ENCODE measurements around the gene NDE1.
"Not testable (repeated sequence)": the region's sequence is repeated elsewhere in the genome, so short reads cannot be mapped to it uniquely, and the experiment has no call there.

Gene NDE1

DNA sequence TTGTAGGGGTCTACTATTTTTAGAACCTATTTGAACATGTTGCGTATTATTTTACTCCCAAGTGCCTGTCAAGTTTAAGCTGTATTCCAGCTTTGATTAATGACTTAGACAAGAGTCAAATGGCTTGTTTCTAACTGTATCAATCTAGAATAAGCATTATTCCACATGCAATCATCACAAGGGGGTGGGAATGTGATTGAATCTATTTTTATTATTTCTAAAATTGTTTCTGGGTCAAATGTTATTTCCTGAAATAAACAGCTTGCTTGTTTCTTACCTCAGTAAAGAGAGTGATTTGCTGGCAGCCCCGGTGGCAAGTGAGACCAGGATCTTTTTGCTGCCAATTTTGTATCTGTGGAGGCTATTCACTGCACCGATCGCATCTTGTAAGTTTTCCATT is 28.6 kb upstream of the NDE1 start:
- DNase-seq: no peak

DNA sequence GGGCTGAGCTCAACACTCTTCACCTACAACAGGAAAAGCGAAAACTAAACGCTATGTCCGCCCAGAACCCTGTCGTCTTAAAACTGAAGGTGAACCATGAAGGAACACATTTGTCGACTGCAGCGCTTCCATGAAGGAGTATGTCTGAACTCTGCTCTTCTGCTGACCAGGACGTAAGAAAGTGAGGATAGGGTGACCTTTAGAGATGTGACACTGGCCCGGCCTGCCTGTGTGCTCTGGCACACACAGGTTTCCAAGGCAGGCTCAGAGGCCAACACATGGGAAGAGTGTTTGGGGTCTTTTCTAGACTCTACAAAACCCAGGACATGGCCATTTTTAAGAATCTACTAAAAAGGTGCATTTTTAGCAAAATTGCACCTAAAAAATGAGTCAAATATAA is 28.2 kb upstream of the NDE1 start:
- no peak for DNase-seq

DNA sequence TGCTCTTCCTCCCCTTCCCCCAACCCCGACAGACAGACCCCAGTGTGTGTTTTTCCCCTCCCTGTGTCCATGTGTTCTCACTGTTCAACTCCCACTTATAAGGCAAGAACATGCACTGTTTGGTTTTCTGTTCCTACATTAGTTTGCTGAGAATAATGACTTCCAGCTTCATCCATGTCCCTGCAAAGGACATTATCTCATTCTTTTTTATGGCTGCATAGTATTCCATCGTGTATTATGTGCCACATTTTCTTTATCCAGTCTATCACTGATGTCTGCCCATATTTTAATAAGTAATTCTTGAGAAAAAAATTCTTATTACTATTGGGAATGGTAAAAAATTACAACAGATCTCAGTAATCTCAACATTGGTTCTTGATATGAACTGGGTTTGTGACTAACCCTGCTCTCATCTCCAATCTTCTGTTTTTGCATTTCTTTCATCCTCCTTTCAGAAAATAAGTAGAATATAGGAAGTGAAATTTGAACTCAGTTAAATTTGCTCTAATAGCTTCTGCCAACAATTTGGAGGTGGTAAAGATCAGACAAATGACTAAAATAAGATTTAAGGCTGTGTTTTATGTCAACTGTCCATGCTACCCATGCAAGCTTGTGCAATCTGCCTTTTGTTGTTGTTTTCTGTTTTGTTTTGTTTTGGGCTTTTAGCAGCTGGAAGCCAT is 18.2 kb upstream of the NDE1 start:
- no peak for DNase-seq

DNA sequence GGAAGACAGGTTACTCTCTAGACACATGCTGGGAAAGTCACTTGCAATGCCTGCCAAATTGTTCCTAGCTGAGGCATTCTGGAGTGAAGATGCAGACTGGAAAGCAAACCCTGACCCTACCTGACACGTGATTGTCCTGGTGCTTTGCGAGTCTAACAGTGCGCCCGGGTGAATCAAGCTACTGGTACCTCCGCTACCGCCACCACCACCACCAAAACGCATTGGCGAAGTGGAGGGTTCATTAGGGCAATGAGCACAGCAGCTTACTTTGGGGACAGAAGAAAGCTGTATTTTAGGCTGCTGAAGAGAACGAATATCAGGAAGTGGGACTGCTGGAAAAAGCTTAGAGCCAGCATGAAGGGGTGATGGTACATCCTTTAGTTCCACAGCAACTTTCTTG is 14.1 kb upstream of the NDE1 start:
- no peak for DNase-seq

DNA sequence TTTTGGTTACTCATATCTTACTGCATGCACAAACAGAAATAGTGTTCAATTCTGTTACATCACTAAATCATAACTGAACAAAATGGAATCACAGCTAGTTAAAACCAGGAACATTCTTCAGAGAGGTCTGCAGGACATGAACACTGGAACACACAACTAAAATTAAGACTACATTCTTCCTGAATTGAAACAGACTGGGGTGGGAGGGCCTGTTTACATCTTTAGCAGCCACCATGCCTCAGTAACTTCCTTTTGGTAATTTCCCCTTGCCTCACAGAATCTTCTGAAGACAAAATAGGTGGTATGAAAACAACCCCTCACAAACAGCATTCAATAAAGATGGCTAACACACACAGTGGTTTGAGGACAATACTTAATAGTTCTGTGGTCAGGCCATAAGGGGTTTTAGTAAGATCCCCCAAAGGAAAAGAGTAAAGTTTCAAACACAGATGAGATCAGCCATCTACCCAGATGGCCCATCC is 13.6 kb upstream of the NDE1 start:
- DNase-seq: no peak

DNA sequence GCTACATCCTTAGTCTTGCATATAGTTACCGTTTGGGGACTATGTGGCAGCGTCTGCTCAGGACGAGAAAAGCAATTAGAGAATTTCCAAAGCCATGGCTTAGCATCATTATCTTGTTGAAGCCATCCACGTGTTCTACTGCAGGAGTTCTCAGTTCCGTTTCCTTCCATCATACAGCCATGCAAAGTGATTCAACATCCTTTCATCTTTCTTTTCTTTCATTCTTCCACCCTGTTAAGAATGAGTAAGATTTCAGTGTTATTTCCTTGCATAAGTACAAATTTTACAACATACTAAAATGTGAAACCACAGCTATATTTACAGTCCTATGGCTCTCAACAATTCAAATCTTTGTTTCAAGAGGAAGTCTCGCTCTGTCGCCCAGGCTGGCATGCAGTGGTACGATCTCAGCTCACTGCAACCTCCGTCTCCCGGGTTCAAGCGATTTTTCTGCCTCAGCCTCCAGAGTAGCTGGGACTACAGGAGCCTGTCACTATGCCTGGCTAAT is 10.9 kb upstream of the NDE1 start:
- no peak for DNase-seq

DNA sequence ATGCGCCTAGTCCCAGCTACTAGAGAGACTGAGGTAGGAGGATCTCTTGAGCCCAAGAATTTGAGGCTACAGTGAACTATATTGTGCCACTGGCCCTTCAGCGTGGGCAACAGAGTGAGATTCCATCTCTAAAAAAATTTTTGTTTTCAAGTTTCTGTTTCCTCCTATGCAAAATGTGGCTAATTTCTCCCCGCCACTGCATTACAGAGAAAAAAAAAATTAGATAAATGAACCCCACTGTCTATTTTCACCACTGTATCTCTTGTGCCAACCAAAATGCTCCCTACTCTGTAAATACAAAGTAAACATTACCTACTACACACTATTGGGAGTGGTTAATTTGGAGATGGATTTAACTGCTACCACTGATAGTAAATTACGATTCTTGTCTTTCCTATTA is 9.1 kb upstream of the NDE1 start:
- DNase-seq: no peak

DNA sequence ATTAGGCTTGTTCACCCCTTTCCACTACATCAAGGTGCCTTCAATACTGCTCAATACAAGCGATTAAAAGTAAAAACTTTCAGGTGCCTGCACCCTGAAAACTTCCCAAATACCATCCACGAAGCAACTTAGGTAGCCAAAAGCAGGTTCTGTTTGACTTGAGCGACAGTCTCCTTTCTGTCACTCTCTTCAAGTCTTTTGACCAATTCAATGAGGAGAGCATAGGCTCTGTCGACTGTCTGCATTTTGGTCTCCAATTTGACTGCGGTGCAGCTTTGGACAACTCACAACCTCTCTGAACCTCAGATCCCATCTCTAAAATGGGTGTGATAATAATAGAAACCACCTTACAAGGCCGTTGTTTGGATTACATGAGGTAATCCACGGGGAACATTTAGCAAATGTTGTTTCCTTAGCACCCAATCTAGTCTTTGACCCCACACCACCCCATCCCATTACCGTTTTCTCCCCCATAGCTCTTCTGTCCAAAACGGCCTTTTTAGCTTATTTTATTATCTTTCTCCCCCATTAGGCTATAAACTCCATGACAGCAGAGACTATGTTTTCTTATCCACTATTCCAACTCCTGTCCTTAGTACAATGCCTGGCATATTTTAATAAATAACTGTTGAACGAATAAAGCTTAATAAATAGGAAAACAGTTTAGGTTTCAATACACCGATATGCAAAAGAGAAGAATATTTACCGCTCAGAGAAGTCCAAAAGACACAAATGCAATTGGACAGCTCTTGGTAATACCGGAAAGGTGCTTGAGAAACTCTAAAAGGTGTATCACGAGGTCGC is 8.1 kb upstream of the NDE1 start:
- no peak for DNase-seq

DNA sequence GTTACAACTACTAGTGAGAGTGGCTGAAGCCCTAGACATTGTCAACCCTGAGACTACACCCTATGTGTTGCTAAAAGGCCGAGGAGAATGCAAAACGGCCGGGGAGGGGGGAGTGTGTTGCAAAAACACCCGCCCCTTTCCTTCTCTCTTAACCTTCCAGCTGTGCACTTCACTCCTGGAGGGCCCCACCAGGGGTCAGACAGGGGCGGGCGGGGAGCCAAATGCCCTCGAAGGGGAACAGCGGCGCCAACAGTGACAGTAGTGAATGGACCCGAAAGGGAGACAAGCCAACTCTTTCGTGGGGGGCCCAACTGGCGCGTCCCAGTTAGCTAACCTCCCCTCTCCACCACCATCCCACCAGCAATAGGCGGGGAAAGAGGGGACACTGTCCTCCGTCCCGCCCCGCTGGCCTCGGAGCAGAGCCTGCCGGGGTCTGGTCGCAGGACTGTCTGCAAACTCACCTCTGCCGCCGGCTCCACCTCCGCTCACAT is 7.4 kb upstream of the NDE1 start:
- DNase-seq: peak; percentile 53

DNA sequence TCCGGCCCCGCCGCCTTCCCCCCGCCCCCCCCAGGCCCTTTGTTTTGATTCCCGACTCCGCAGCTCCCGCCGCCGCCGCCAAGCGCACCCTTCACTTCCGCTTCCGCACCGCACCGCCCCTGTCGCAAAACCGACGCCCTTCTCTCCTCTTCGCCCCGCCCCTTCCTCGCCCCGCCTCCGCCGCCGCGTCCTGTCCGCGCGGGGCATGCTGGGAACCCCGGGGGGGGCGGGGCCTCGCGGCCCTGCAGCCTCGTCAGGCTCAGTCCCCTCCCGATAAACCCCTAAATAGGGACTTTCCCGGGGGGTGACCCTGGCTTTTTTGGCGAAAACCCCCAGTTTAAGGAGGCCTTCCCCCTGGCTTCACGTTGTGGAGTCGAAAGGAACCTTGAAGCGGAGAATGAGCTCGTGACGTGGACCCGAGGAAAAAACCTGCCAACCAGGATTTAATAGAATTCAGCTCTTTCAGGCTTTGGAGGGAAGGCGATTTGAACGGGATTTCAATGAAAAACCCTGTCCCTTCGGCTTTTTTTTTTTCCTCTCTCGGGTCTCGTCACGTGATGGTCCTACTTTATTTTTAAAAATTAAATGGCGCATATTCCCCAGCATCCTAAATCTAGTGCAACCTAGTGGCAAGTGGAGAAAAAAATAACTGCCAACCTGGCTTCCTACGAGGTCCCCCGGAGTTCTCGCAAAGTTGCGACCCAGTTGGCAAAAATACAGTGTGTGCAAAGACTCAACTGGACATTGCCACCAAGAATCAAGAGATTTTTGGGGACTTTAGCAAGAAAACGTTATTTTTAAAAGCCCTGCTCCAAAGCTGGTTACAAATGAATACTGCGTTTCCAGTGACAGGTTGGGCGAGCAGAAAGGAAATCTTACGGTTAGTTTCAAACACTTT is 6.7 kb upstream of the NDE1 start, which contains the start of gene MARF1:
MARF1 (minus strand) TSS at position 107 of the 898 bp plus-strand sequence. CDS start 3,921 bp downstream, outside the sequence.
- peak; percentile 95 for DNase-seq

DNA sequence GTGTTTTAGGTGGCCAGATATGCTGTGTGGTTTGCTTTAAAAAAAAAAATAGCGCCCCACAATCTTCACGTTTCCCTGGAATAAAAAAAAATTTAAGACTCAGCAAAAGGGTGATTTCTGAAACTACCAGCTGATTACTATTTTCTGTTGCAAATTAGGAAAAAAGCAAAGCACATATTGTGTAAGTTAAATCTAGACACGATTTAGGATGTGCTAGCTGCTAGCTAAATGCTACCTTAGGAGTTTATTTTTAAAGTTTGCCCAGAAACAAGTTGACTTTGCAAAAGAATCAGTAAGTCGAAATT is 6.1 kb upstream of the NDE1 start:
- no peak for DNase-seq

DNA sequence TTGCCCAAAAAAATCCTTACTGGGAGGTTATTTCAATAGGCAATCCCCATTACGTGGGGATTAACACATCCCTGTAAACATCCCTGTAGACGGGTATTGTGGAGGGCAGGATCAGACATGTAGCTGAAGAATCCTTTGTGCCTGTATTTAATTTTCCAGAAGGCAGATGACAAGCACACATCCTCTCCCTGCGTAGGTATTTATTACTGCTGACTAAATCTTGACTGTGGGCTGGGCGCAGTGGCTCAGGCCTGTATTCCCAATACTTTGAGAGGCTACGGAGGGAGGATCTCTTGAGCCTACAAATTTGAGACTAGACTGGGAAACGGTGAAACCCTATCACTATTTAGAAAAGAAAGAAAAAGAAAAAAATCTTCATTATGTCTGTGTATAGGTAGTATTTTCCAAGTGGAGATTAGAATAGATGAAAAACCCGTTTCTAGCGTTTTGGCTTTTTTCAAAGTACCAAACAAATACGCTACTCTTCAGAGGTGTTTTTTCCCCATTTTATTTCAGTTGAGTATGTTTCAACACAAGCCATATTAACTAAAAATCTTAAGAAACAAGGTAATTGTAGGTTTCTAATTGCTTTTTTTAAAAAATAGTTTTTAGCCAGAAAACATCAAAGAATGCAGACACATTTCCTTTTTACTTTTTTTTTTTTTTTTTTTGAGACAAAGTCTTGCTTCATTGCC is 5.6 kb upstream of the NDE1 start:
- peak; percentile 62 for DNase-seq

DNA sequence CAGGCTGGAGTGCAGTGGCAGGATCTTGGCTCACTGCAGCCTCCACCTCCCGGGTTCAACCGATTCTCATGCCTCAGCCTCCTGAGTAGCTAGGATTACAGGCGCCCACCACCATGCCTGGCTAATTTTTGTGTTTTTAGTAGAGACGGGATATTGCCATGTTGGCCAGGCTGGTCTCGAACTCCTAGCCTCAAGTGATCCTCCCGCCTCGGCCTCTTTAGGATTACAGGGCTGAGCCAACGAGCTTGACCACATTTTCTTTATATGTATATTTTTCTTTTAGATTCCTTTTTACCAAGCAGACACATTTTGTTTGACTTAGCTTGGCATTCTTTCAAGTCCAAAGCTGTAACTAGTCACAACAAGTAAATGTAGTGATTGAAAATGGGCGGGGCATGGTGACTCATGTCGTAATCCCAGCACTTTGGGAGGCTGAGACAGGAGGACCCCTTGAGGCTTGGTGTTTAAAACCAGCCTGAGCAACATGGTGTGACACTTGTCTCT is 5.0 kb upstream of the NDE1 start:
- peak; percentile 98 for DNase-seq

DNA sequence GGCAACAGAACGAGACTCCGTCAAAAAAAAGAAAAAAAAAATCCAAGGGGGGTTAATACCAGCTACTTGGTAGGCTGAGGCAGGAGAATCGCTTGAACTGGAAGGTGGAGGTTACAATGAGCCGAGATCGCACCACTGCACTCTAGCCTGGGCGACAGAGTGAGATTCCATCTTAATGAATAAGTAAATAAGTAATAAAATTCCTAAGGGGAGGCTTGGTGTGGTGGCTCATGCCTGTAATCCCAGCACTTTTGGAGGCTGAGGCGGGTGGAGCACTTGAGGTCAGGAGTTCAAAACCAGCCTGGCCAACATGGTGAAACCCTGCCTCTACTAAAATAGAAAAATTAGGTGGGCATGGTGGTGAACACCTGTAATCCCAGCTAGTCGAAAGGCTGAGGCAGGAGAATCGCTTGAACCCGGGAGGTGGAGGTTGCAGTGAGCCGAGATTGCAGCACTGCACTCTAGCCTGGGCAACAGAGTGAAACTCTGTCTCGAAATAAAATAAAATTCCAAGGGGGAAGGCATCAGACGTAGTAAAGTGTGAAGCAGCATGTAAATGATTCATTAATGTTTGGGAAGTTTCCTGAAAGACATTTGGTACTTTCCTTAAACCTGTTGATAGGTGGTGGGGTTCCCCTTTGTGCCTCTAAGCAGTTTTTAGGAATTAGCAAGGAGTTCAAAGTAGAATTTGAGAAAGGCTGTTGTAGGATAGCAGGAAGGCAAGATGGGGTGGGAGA is 3.3 kb upstream of the NDE1 start:
- not testable (repeated sequence) for DNase-seq

DNA sequence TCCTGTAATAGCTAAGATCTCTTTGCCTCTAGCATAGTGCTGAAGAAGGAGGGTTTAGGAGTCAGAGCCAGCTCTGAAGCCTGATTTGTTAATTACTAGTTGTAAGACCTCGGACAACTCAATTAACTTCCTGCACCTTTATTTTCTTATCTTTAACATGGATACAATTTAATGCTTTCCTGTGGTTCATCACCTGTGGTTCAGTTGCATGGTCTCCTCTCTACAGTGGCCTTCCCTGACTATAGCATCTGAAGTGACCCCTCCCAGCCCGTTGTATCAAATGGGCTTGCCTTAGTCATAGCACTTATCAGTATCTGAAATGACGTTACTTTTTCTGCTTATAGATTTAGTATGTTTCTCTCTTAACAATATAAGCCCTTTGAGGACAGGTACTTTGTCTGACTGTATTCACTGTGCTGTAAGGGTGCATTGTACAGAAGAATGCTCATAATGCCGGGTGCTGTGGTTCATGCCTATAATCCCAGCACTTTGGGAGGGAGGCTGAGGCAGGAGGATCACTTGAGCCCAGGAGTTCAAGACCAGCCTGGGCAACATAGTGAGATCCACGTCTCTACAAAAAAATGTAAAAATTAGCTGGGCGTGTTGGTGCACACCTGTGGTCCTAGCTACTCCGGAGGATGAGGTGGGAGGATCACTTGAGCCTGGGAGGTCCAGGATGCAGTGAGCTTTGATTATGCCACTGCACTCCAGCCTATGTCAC is 2.6 kb upstream of the NDE1 start:
- no peak for DNase-seq

DNA sequence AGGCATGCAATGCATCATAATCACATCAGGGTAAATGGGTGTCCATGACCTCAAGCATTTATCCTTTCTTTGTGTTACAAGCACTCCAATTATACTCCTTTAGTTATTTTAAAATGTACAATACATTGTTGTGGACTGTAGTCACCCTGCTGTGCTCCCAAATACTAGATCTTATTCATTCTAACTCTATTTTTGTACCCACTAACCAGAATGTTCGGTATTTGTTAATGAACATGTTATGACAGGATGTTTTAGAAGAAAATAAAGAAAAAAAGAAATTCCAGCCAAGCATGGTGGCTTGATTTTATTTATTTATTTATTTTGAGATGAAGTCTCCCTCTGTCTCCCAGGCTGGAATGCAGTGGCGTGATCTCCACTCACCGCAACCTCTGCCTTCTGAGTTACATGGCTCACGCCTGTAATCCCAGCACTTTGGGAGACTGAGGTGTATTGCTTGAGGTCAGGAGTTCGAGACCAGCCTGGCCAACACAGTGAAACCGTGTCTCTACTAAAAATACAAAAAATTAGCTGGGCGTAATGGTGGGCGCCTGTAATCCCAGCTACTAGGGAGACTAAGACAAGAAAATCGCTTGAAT is 1.8 kb upstream of the NDE1 start:
- peak; percentile 87 for DNase-seq

DNA sequence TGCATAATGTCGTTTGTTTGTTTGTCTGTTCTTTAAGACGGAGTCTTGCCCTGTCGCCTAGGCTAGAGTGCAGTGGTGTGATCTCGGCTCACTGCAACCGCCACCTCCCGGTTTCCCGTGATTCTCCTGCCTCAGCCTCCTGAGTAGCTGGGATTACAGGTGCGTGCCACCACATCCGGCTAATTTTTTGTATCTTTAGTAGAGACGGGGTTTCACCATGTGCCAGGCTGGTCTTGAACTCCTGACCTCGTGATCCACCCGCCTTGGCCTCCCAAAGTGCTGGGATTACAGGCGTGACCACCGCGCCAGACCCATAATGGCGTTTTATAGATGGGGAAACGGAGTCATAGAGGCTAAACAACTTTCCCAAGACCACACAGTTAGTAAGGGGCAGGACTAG is 734 bp upstream of the NDE1 start:
- not testable (repeated sequence) for DNase-seq

DNA sequence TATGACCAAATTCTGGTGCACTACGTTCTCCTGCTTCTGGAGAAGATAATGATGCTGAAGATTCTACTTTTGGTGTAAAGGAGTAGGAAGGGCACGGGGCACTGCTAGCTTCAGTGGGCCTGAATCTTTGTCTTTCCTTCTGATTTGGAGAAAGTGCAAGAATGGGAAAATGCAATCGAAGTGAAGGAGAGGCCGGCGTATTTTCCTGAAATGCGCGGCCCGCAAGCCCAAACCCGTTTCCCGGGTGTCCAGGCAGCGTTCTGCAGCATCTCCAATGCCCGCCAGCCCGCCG is 372 bp upstream of the NDE1 start:
- no peak for DNase-seq

DNA sequence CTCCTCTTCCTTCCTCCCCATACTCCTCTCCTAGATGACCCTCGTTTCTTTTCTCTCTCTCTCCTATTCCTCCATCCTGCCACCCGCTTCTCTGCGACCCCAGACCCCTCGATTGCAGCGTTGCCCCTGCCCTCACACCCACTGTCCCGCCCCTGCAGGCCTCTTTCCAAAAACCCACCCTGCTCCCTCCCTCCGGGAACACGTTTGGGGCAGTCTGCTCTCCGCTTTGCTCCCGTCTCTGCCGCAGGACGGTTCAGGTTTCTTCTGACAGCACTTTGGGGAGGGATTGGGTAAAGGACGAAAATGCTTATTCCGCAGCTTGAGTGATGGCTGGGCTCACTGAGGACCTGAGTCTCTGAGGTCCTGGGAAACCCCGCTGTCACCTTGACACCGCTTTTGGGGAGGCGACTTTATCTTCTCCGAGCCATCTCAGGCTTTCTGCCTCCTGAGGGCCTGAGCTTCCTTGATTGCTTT is 690 bp downstream of the NDE1 start:
- DNase-seq: peak; percentile 18

Data from fibroblast of skin of back (primary cell).